Spinal cord (tissue), 10 donors: ENCODE data around the gene PFKFB1. TPM values are rescaled to one million over a fixed set of nuclear protein-coding genes. Genes with fewer than 3 reads are reported as not detected.

Source experiments
- DNase-seq, 6 donors: peaks; one replicate each; pipeline versions ENCODE4 v3.0.0 to v3.0.0-alpha.2; 2013 to 2015; ENCODE audit warnings: low spot score in 6 of 6, low read depth in 4 of 6
- H3K27ac ChIP-seq: one replicate; pipeline ENCODE4 v1.5.1; 2013; ENCODE audit warnings: low read depth, low read length, control low read depth
- H3K27me3 ChIP-seq: one replicate; pipeline ENCODE4 v1.6.1; 2013; ENCODE audit warnings: low read length; ENCODE audit not compliant: control insufficient read depth, insufficient read depth
- H3K36me3 ChIP-seq: one replicate; pipeline ENCODE4 v1.6.1; 2013; ENCODE audit warnings: low read length; ENCODE audit not compliant: control insufficient read depth, insufficient read depth
- H3K4me1 ChIP-seq: one replicate; pipeline ENCODE4 v1.6.1; 2013; ENCODE audit warnings: low read length; ENCODE audit not compliant: control insufficient read depth, insufficient read depth
- H3K4me3 ChIP-seq: one replicate; pipeline ENCODE4 v1.5.1; 2013; ENCODE audit warnings: low read depth, low read length, control low read depth
- H3K9me3 ChIP-seq: one replicate; pipeline ENCODE4 v1.6.1; 2013; ENCODE audit warnings: low read length; ENCODE audit not compliant: control insufficient read depth, insufficient read depth
- WGBS: methylation state at CpG from one replicate; pipeline ENCODE4 v1.1.5; 2013; ENCODE audit warnings: missing lambda C conversion rate; ENCODE audit not compliant: insufficient coverage; 5-methylcytosine and 5-hydroxymethylcytosine counted together
- polyA plus RNA-seq, 2 donors: library from polyadenylated mRNA; unstranded; fragments of 120-200 nt; gene quantifications; one replicate each; pipeline ENCODE4 v1.2.1, GENCODE V29; 2013; ENCODE audit not compliant: insufficient read length in 2 of 2
- small RNA-seq: library from RNA; depleted of rRNA; stranded (forward); fragments of <200 nt; gene quantifications from one replicate; pipeline ENCODE3, GENCODE V24; 2014; ENCODE audit warnings: low replicate concordance
- total RNA-seq, 2 donors: library from RNA; depleted of rRNA in 1 of 2; stranded (reverse); fragments of 120-200 nt in 1 of 2; fragments of >200 nt in 1 of 2; gene quantifications; one replicate each; pipeline versions ENCODE4 v1.2.3 to v1.2.4, GENCODE V29; 2013 to 2014
- donor health status: healthy.

Gene PFKFB1
- total and polyA plus RNA-seq, 4 donors, result 0.20 to 1.1 (median 0.63) TPM

DNA sequence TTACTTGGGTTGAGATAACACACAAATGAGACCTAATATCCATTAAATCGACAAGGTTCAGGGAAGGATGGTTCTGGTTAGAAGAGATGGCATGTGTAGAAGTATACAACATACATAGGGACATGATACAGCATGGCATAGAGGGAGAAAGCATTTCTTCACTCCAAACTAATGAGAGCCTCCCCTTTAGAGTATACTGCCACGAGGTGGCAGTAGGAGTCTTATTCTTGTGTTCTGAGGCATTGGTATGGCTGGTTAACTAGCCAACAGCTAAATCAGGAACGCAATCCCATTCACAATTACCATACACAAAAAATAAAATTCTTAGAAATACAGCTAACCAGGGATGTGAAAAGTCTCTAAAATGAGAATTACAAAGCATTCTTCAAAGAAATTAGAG, 102.4 kb downstream of the PFKFB1 start:
- Histone ChIP-seq H3K9me3 (peaks cover 3% of the 10 kb centered on the region), H3K4me3 (no peak overlapping the region), H3K27ac (no peak overlapping the region), H3K4me1 (no peaks in the 10 kb centered on the region), H3K36me3 (no peaks in the 10 kb centered on the region), H3K27me3 (no peaks in the 10 kb centered on the region)
- peak in 1 of 6 donors; percentile 2 for DNase-seq
- WGBS, result no CpG with 5 or more reads among the region's 3 CpGs

DNA sequence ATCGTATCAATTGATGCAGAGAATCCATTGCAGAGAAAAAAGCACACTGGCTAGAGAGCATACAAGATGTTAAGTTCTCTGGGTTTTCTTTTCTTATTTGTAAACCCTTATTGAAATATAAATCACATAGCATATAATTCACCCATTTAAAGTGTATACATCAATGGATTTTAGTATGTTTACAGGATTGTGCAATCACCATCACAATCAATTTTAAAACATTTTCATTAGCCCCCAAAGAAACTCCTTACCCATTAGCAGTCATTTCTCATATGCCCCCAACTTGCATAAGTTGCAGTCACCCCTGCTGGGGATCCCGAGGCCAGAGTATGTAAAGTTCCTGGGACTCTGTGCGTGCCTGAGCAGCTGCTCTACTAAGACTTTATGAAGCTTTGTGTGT, 108.2 kb downstream of the PFKFB1 start:
- Histone ChIP-seq H3K27me3 (no peaks in the 10 kb centered on the region), H3K27ac (no peak overlapping the region), H3K4me3 (no peak overlapping the region), H3K36me3 (no peaks in the 10 kb centered on the region), H3K4me1 (no peaks in the 10 kb centered on the region), H3K9me3 (peaks cover 3% of the 10 kb centered on the region)
- DNase-seq, result no peak
- 68% methylated on average over 2 of the region's 3 CpGs for WGBS

Small RNA genes lying within 50 kb of the gene (small RNA-seq; reads per million reads assigned to genes)
- not detected for gene RF00614

Other genes starting within 250 kb of the PFKFB1 start
- gene ITIH6, start 195.9 kb downstream of the PFKFB1 start, total RNA-seq, result under 1 TPM; 0.10 to 0.22 TPM
- gene ITIH6, start 195.9 kb downstream of the PFKFB1 start, polyA plus RNA-seq, result under 1 TPM in 1 of 2 donors, not detected in 1; 0.09 TPM
- 100 to 1,000 TPM; 370 to 725 TPM for gene MAGED2, start 186.4 kb downstream of the PFKFB1 start, total RNA-seq
- gene MAGED2, start 186.4 kb downstream of the PFKFB1 start, polyA plus RNA-seq, result 100 to 1,000 TPM; 466 to 515 TPM
- gene TRO, start 73.4 kb downstream of the PFKFB1 start, total RNA-seq, result 100 to 1,000 TPM in 1 of 2 donors, 10 to 100 TPM in 1; 99.2 to 133 TPM
- 100 to 1,000 TPM; 194 to 221 TPM for gene TRO, start 73.4 kb downstream of the PFKFB1 start, polyA plus RNA-seq
- 1 to 10 TPM; 3.5 to 4.4 TPM for gene APEX2, start 6.2 kb upstream of the PFKFB1 start, total RNA-seq
- 10 to 100 TPM in 1 of 2 donors, 1 to 10 TPM in 1; 9.1 to 10.8 TPM for gene APEX2, start 6.2 kb upstream of the PFKFB1 start, polyA plus RNA-seq
- 100 to 1,000 TPM in 1 of 2 donors, 10 to 100 TPM in 1; 49.0 to 188 TPM for gene ALAS2, start 36.8 kb upstream of the PFKFB1 start, total RNA-seq
- gene ALAS2, start 36.8 kb upstream of the PFKFB1 start, polyA plus RNA-seq, result 10 to 100 TPM; 11.0 to 11.6 TPM
- under 1 TPM; 0.33 to 0.99 TPM for gene PAGE2B, start 80.8 kb upstream of the PFKFB1 start, total RNA-seq
- not detected for gene PAGE2B, start 80.8 kb upstream of the PFKFB1 start, polyA plus RNA-seq
- not detected for gene PAGE2, start 94.8 kb upstream of the PFKFB1 start, total RNA-seq
- not detected for gene PAGE2, start 94.8 kb upstream of the PFKFB1 start, polyA plus RNA-seq
- not detected for gene PAGE5, start 226.2 kb upstream of the PFKFB1 start, total RNA-seq
- gene PAGE5, start 226.2 kb upstream of the PFKFB1 start, polyA plus RNA-seq, result not detected